Lung (tissue), 12 donors: ENCODE data around the gene ZEB1. TPM values are rescaled to one million over a fixed set of nuclear protein-coding genes. Genes with fewer than 3 reads are reported as not detected.

ENCODE experiments used
- ATAC-seq: fragments of 200-7000 bp; cut with Tn5 transposase; one replicate; pipeline ENCODE4 v1.9.1; 2020; ENCODE audit warnings: moderate number of reproducible peaks; ENCODE audit not compliant: insufficient read depth, low FRiP score
- DNase-seq, 3 donors: peaks; one replicate each; pipeline ENCODE4 v3.0.0-alpha.2; 2013 to 2017
- H3K27ac ChIP-seq, 2 donors: one replicate each; pipeline ENCODE4 v1.5.1; 2013; ENCODE audit warnings: mild to moderate bottlenecking in 2 of 2, moderate library complexity in 2 of 2, control low read depth in 1 of 2, inconsistent platforms in 1 of 2, low read depth in 1 of 2, low read length in 1 of 2
- H3K27me3 ChIP-seq, 3 donors: one replicate each; pipeline ENCODE4 v1.5.1; 2013; ENCODE audit warnings: low read length in 2 of 3; ENCODE audit not compliant: control insufficient read depth in 3 of 3, insufficient read depth in 3 of 3
- H3K36me3 ChIP-seq, 4 donors: one replicate each; pipeline ENCODE4 v1.5.1; 2013; ENCODE audit warnings: low read length in 4 of 4, mild to moderate bottlenecking in 1 of 4, moderate library complexity in 1 of 4; ENCODE audit not compliant: control insufficient read depth in 4 of 4, insufficient read depth in 4 of 4
- H3K4me1 ChIP-seq, 5 donors: one replicate each; pipeline ENCODE4 v1.5.1; 2013; ENCODE audit warnings: low read length in 5 of 5, mild to moderate bottlenecking in 2 of 5, moderate library complexity in 1 of 5; ENCODE audit not compliant: control insufficient read depth in 5 of 5, insufficient read depth in 5 of 5
- H3K4me3 ChIP-seq: one replicate; pipeline ENCODE4 v1.5.1; 2013; ENCODE audit warnings: mild to moderate bottlenecking, control low read depth, moderate library complexity
- H3K9ac ChIP-seq, 2 donors: one replicate each; pipeline ENCODE4 v1.5.1; 2013; ENCODE audit warnings: low read length in 2 of 2, control low read depth in 1 of 2; ENCODE audit not compliant: insufficient read depth in 1 of 2
- H3K9me3 ChIP-seq, 4 donors: one replicate each; pipeline ENCODE4 v1.5.1; 2013; ENCODE audit warnings: low read length in 3 of 4, mild to moderate bottlenecking in 1 of 4, moderate library complexity in 1 of 4; ENCODE audit not compliant: control insufficient read depth in 4 of 4, insufficient read depth in 3 of 4
- WGBS, 2 donors: extraction: QIAGEN DNeasy Blood & Tissue Kit; methylation state at CpG; one replicate each; pipeline ENCODE4 v1.1.7; 2013; 5-methylcytosine and 5-hydroxymethylcytosine counted together
- polyA plus RNA-seq, 2 donors: library from polyadenylated mRNA; stranded (reverse); fragments of 200-250 nt; gene quantifications; one replicate each; pipeline ENCODE4 v1.2.1, GENCODE V29; 2013
- total RNA-seq, 2 donors: library from RNA; depleted of rRNA in 1 of 2; stranded (reverse); fragments of >200 nt in 1 of 2; gene quantifications; one replicate each; pipeline ENCODE4 v1.2.1, GENCODE V29; 2014 to 2021
- TF ChIP-seq, protein P1 (sequence below): IDR thresholded peaks from 2 replicates; pipeline ENCODE4 v1.5.1; 2012; ENCODE audit warnings: mild to moderate bottlenecking; ENCODE audit errors: control extremely low read depth, extremely low read depth
- donor health status: control.
- donor health status: control.
- donor health status: Bipolar disorder and iron deficiency.
- donor health status: healthy.
- donor health status: DM: yes; HTN: yes; CAD: no.

Gene ZEB1
- total and polyA plus RNA-seq, 4 donors: 8.4 to 86.9 (median 19.5) TPM

- Histone ChIP-seq H3K9ac (no peak overlapping the region), H3K27ac (no peak overlapping the region), H3K9me3 (no peaks in the 10 kb centered on the region), H3K27me3 (peaks cover 0 to 5% (median 3%) of the 10 kb centered on the region in 3 donors), H3K4me3 (no peak overlapping the region), H3K4me1 (peaks cover 0 to 6% (median 0%) of the 10 kb centered on the region in 5 donors), H3K36me3 (no peaks in the 10 kb centered on the region)
- ATAC-seq: no peak
- TF ChIP-seq, protein P1, sequence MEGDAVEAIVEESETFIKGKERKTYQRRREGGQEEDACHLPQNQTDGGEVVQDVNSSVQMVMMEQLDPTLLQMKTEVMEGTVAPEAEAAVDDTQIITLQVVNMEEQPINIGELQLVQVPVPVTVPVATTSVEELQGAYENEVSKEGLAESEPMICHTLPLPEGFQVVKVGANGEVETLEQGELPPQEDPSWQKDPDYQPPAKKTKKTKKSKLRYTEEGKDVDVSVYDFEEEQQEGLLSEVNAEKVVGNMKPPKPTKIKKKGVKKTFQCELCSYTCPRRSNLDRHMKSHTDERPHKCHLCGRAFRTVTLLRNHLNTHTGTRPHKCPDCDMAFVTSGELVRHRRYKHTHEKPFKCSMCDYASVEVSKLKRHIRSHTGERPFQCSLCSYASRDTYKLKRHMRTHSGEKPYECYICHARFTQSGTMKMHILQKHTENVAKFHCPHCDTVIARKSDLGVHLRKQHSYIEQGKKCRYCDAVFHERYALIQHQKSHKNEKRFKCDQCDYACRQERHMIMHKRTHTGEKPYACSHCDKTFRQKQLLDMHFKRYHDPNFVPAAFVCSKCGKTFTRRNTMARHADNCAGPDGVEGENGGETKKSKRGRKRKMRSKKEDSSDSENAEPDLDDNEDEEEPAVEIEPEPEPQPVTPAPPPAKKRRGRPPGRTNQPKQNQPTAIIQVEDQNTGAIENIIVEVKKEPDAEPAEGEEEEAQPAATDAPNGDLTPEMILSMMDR: no peak
- WGBS, 2 donors: 62 to 74% methylated on average over 8 of the region's 8 CpGs
- peak in 2 of 3 donors; percentile 29 to 30 for DNase-seq
These were observed 4.5 kb upstream of the ZEB1 start for GRCh38 chr10:31314256-31315150.

GRCh38 chr10:31315453-31315852, 3.6 kb upstream of the ZEB1 start:
- H3K4me1 ChIP-seq: peaks cover 0 to 8% (median 0%) of the 10 kb centered on the region in 5 donors
- H3K9me3 ChIP-seq: no peaks in the 10 kb centered on the region
- no peak for DNase-seq
- TF ChIP-seq, protein P1: no peak
- H3K27me3 ChIP-seq: peaks cover 0 to 7% (median 3%) of the 10 kb centered on the region in 3 donors
- 72 to 83% methylated on average over 4 of the region's 4 CpGs for WGBS, 2 donors
- no peak for ATAC-seq
- no peak overlapping the region for H3K4me3 ChIP-seq
- no peak overlapping the region for H3K9ac ChIP-seq
- peak overlapping the region in 1 of 2 donors; percentile 31 for H3K27ac ChIP-seq
- H3K36me3 ChIP-seq: no peaks in the 10 kb centered on the region

- TF ChIP-seq, protein P1: no peak
- no peaks in the 10 kb centered on the region for H3K9me3 ChIP-seq
These were observed 1.8 kb upstream of the ZEB1 start for GRCh38 chr10:31317171-31317570.

More at GRCh38 chr10:31317171-31317570, 1.8 kb upstream of the ZEB1 start:
- DNase-seq (no peak), ATAC-seq (no peak)
- Histone ChIP-seq H3K36me3 (no peaks in the 10 kb centered on the region), H3K4me3 (no peak overlapping the region), H3K9ac (no peak overlapping the region), H3K27ac (no peak overlapping the region), H3K4me1 (peaks cover 0 to 14% (median 3%) of the 10 kb centered on the region in 5 donors), H3K27me3 (peaks cover 0 to 24% (median 15%) of the 10 kb centered on the region in 3 donors)
- 95 to 96% methylated on average over 5 of the region's 5 CpGs for WGBS, 2 donors
